HG03103 (cell line): ENCODE results near the gene TTC28.
"Not testable (repeated sequence)": the region's sequence is repeated elsewhere in the genome, so short reads cannot be mapped to it uniquely, and the experiment has no call there.

Experiments used
- ATAC-seq: cut with Tn5 transposase; IDR thresholded peaks from one replicate; pipeline ENCODE4 v1.9.1; 2021; ENCODE audit warnings: low read depth; ENCODE audit not compliant: unreplicated experiment

TTC28 gene

DNA sequence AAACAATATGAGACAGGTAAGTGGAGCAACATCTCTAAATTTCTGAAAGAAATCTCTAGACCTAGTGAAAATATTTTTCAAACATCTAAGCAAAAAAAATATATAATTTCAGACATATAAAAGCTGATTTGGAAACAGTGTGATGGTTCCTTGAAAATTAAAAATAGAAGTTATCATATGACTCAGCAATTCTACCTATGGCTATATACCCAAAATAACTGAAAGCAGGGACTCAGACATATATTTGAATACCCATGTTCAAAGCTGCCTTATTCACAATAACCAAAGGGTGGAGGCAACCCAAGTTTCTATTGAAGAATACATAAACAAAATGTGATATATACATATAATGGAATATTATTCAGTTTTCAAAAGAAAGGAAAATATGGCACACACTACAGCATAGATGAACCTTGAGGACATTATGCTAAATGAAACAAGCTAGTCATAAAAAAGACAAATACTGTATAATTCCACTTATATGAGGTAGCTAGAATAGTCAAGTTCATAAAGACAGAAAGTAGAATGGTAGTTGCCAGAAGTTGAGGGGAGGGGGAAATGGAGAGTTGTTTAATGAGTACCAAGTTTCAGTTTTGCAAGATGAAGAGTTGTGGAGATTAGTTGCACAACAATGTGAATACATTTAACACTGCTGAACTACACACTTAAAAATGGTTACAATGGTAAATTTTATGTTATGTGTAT is 300.4 kb downstream of the TTC28 start:
- ATAC-seq = no peak

- ATAC-seq = no peak
Observed at GRCh38 chr22:28375761-28376534, 303.7 kb downstream of the TTC28 start.

DNA sequence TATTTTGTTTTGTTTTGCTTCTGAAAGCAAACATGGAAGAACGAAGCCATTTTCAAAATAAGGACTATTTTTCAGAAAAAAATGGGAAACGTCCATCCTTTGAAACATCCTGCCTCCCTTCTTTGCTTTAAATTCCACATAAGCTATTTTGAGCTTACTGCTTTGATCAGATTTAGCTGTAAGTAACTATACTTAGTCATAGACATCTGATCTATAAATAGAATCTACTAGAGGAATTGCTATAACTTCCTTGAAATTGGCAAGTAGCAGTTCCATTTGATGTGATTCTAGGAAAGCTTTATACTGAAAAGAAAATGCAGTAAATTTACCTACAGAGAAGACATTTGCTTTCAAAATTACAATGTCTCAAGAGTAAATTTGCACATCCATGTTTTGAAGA is 305.8 kb downstream of the TTC28 start:
- no peak for ATAC-seq

GRCh38 chr22:28369854-28370253 is 309.8 kb downstream of the TTC28 start:
- no peak for ATAC-seq

- no peak for ATAC-seq
Observed at GRCh38 chr22:28366856-28367255, 312.8 kb downstream of the TTC28 start.

DNA sequence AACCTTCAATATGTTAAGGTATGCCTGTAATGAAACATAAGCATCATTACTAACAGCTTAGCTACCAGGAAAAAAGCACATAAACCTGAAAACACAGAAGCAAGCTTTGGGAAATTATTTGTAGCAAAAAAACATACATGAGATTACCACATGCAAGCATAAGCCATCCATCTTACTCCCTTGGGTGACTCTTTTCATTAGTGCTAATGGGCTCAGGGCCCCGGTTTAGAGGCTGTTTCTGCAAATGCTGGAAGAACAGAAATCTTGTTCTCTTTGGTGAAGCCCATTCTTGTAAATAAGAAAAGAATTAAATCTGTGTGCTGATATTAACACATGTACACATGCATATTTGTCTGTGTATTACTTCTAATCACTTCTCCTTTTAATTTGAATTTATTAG is 314.3 kb downstream of the TTC28 start:
- no peak for ATAC-seq

DNA sequence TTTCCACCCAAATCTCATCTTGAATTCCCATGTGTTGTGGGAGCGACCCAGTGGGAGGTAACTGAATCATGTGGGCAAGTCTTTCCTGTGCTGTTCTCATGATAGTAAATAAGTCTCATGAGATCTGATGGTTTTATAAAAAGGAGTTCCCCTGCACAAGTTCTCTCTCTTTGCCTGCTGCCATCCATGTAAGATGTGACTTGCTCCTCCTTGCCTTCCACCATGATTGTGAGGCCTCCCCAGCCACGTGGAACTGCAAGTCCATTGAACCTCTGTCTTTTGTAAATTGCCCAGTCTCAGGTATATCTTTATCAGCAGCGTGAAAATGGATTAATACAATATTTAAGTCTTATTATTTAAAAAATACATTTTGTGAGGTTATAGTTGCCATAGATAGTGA is 315.5 kb downstream of the TTC28 start:
- not testable (repeated sequence) for ATAC-seq

DNA sequence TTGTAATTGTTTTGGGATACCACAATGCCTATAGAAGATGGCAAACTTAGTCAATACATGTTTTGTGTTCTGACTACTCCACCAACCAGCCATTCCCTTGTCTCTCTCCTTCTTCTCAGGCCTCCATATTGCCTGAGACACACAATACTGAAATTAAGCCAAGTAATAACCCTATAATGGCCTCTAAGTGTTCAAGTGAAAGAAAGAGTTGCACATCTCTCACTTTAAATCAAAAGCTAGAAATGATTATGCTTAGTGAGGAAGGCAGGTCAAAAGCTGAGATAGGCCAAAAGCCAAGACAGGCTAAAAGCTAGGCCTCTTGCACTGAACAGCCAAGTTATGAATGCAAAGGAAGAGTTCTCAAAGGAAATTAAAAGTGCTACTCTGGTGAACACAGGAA is 318.7 kb downstream of the TTC28 start:
- no peak for ATAC-seq

DNA sequence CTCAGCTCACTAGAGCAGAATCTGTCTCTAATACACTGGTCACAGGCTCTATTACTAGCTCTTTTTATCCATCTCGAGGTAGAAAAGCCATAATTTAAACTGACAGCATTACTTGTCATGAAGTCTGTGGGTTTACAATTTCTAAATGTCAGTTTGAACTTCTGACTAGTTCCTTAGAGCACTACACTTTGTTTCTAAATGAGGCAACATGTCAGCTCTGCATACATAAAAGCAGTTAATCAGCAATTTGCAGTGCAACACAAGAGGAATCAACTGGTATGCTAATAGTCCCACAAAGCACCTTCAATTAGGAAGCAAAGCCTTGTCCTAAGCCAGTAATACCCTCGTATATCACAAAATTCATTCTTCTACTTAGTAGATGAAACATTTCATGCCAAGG is 321.3 kb downstream of the TTC28 start:
- no peak for ATAC-seq

- no peak for ATAC-seq
Observed at GRCh38 chr22:28357193-28357592, 322.4 kb downstream of the TTC28 start.

GRCh38 chr22:28351476-28351875 is 328.2 kb downstream of the TTC28 start:
- ATAC-seq = no peak

DNA sequence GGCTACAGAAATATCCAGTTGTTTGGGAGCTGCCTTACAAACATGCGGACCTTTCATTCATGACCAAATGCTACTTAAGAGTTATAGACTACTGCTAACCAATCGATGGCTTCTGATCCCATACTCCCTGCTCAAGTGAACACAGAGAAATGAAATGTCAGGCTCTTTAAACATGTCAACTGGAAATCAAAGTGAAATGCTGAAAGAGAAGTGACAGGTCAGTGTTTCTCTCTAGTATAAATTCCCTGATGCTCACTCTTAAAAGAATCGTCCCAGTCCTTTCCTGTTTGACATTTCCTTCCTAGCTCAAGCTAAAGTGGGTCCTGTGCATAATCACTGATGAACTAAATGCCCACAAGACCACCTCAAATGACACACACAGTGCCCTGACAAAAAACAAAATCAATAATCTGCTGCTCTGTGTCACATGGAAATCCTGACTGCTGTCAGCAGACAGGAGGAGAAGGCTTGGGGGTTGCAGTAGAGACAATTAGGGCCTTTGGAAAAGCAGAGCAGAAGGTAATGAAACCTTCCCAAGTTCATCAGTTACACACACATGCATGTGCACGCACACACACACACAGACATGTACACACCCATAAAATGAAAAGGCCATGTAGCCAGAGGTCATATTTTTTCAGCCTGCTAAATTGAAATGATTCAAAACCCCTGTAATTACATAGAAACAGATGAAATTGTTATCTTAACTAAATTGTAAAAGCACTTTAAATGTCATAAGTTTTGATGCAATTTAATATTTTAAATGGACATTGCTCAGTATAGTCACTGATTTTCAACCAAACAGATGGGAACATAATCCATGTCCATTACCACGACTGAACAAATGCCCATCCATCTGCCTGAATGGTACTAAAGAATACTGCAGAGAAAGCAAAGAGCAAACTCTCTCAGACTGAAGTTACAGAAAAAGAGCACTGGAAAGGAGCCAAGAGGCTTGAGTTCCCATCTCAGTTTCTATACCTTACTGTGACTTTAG is 330.7 kb downstream of the TTC28 start:
- no peak for ATAC-seq

DNA sequence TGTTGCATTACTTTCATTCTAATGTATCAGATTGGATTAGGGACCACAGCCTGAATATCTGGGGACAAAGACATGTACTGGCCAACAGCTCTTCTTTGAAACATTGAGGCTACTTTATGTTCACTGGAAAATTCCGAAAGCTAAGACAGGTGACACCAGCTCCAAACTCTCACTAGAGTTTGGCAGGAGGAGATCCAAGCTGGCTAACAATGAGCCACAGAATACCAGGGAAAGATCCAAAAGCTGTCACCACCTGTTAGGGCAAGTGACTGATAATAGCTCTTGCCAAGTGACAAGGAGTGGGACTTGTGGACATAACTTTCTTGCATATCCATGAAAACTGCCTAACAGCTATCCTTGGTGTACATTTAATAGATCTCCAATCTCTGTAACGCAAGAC is 333.3 kb downstream of the TTC28 start:
- no peak for ATAC-seq

DNA sequence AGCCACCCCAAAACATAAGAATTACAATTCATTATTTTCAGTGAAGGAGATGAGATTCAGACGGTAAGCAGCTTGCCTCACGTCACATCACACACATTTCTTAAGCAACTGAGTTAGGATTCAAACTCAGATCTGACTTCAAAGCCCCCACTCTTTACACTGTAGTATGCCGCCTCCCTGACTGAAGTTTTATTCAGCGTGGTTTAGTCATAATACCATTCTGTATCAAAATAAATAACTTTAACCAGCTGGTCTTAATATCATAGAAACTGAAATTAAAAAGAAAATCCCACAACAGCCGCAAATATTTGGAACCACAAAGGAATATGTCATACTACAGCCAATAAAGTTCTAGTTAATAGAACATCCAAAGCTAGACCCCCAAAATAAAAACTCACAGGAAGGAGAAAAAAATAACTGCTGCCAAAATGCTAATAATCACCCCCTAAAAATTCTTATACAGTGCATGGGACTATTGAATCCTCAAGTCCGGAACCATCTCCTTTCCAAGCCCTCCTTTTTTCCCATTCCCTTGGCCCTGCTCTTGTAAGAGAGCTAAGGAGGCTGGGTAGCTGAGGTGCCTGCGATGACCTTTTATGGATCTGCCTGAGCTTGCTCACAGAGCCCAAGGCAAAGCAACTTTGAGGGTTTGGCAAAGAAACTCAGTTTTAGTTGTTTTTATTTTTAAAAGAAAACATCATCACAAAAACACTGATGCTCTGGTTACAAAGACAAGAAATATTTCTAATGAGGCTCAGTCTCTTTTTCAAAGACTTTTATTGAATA is 334.5 kb downstream of the TTC28 start:
- ATAC-seq = no peak

DNA sequence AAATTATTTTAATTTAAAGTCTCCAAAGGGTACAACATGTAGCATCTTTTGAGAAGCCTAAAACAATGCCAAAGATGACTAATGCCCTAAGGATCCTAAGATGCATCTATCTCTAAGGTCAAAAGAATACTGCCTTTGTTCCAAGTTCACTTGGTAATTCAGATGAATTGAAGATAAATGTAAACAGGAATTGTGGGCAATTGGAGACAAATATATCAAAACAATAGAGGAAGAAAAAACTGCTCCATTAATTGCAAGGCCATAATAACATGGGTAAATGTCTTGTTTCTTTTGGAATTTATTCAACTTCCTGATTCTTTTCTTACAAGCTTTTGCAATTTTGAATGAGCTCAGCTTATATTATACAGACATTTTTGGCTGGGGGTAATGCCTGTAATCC is 338.6 kb downstream of the TTC28 start:
- ATAC-seq = no peak

DNA sequence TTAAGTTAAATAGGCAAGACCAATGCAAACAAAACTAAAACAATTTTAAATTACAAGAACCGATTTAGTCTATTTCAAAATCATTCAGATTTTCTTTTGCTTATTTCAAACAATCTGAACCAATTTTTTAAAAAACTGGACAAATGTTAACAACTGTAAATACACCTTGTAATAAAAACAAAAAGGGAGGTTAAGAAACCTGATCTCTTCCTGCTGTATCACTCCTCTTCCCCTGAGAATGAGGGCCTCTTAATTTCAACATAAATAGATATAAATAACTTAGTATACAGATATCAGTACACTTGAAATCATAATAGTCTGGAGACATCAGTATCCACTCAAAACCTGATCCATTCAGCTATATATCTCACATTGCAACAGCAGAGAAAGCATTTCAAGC is 346.6 kb downstream of the TTC28 start:
- ATAC-seq = no peak

- ATAC-seq = no peak
Observed at GRCh38 chr22:28332410-28332809, 347.2 kb downstream of the TTC28 start.

- no peak for ATAC-seq
Observed at GRCh38 chr22:28331695-28332094, 347.9 kb downstream of the TTC28 start.

- no peak for ATAC-seq
Observed at GRCh38 chr22:28329186-28330073, 350.2 kb downstream of the TTC28 start.
